H1 (cell line): ENCODE measurements around the gene GABRG3. TPM values are rescaled to one million over a fixed set of nuclear protein-coding genes. Genes with fewer than 3 reads are reported as not detected.

Experiments
- ATF3 ChIP-seq: IDR thresholded peaks from 2 replicates; pipeline ENCODE4 v1.6.1; 2011; ENCODE audit warnings: low read depth, mild to moderate bottlenecking, low read length; ENCODE audit not compliant: insufficient read depth
- SIX5 ChIP-seq: IDR thresholded peaks from 2 replicates; pipeline ENCODE4 v1.6.1; 2011; ENCODE audit warnings: mild to moderate bottlenecking, low read depth, low read length
- TCF12 ChIP-seq: IDR thresholded peaks from 2 replicates; pipeline ENCODE4 v1.6.1; 2011; ENCODE audit warnings: low read depth, mild to moderate bottlenecking, low read length
- polyA plus RNA-seq, 7 experiments: library from polyadenylated mRNA; depleted of rRNA in 3 of 7; stranded (reverse) in 5 of 7; unstranded in 2 of 7; fragments of >200 nt in 5 of 7; fragments of 200-250 nt in 2 of 7; gene quantifications; 1 replicate in 5 of 7; 2 replicates in 1 of 7; 4 replicates in 1 of 7; pipeline versions ENCODE4 v1.2.1 to v1.2.3, GENCODE V29; 2011 to 2013; ENCODE audit warnings: missing spikeins in 2 of 7, mixed read lengths in 2 of 7
- total RNA-seq: library from RNA; stranded (reverse); fragmentation: NEBNext Ultra II Directional; extraction: Animal tissue kit (Norgen Biotek cat#: 25700); gene quantifications from 2 replicates; pipeline ENCODE4 v1.2.1, GENCODE V29; 2021

Gene GABRG3
- total and polyA plus RNA-seq, 2 of the 8 experiments (the other 6 are each of a cell fraction or from before 2014, with no cell fraction given) = 0.17 to 0.80 TPM

GRCh38 chr15:27422997-27423396, 452.0 kb downstream of the GABRG3 start (continued):
- TF ChIP-seq TCF12 (no peak), ATF3 (no peak), SIX5 (no peak)
